ENCODE results near the gene ZNF154.

DNA sequence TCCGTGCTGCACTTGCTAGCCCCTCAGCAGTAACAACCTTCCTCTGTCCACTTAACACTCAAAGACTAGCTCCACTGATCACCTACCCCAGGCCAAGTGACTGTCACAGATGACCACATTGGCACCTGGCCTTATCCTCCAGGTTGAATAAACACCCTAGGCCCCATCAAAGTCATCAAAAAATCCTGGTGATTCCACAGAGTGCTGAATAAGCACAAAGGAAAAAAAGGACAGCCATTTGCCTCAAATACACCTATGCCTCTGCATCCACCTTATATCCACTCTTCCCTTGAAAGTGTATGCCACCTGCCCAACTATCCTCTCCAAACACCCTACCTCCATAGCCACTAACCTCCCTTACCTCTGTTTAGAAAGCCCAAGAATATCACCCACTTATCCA, 2.7 kb downstream of the ZNF154 start:
- no peak for TF ChIP-seq CTCF (IDR thresholded peaks at IDR 0.05)
- no peak for TF ChIP-seq POLR2A (IDR thresholded peaks at IDR 0.05)
- TF ChIP-seq EP300 (IDR thresholded peaks at IDR 0.05) = no peak
- TF ChIP-seq POLR2AphosphoS5 (IDR thresholded peaks at IDR 0.05) = no peak

All from upper lobe of left lung (tissue), 4 donors.